DND-41 (cell line): ENCODE results near the gene DAB1.

Source experiments
- ATAC-seq: fragments of 200-7000 bp; cut with Tn5 transposase; 3 replicates; pipeline ENCODE4 v1.9.1; 2021; ENCODE audit warnings: low read depth; ENCODE audit not compliant: insufficient read depth
- DNase-seq: peaks from one replicate; pipeline ENCODE4 v3.0.0-alpha.2; 2020
- H2AFZ ChIP-seq: 2 replicates; pipeline ENCODE4 v1.6.0; 2012; ENCODE audit warnings: low read depth, low read length
- H3K27ac ChIP-seq: 2 replicates; pipeline ENCODE4 v1.5.1; 2012; ENCODE audit warnings: low read length, inconsistent platforms
- H3K27me3 ChIP-seq: fragments of 200-600 bp; sonication (generic); 2 replicates; pipeline ENCODE4 v1.6.0; 2012; ENCODE audit warnings: low read length, mild to moderate bottlenecking, inconsistent platforms; ENCODE audit not compliant: insufficient read depth, poor library complexity
- H3K36me3 ChIP-seq: 2 replicates; pipeline ENCODE4 v1.5.1; 2012; ENCODE audit warnings: low read length, inconsistent platforms; ENCODE audit not compliant: insufficient read depth
- H3K4me1 ChIP-seq: 2 replicates; pipeline ENCODE4 v1.5.1; 2012; ENCODE audit warnings: mild to moderate bottlenecking, low read length; ENCODE audit not compliant: insufficient read depth
- H3K4me2 ChIP-seq: 2 replicates; pipeline ENCODE4 v1.6.0; 2012; ENCODE audit warnings: mild to moderate bottlenecking, moderate library complexity, low read length, inconsistent platforms; ENCODE audit not compliant: insufficient read depth
- H3K4me3 ChIP-seq, 2 experiments: fragments of 200-600 bp in 1 of 2; shearing (Covaris generic) in 1 of 2; 2 replicates each; pipeline ENCODE4 v1.5.1; 2012 to 2016; ENCODE audit warnings: inconsistent platforms in 2 of 2, low read length in 2 of 2, mild to moderate bottlenecking in 2 of 2, low read depth in 1 of 2, moderate library complexity in 1 of 2
- H3K79me2 ChIP-seq: 2 replicates; pipeline ENCODE4 v1.6.0; 2012; ENCODE audit warnings: low read length, inconsistent platforms; ENCODE audit not compliant: insufficient read depth
- H3K9ac ChIP-seq: 2 replicates; pipeline ENCODE4 v1.6.0; 2012; ENCODE audit warnings: low read depth, mild to moderate bottlenecking, inconsistent platforms, low read length, moderate library complexity
- H3K9me3 ChIP-seq: 2 replicates; pipeline ENCODE4 v1.5.1; 2012; ENCODE audit warnings: low read length, moderate library complexity, mild to moderate bottlenecking, inconsistent platforms; ENCODE audit not compliant: insufficient read depth, severe bottlenecking
- H4K20me1 ChIP-seq: 2 replicates; pipeline ENCODE4 v1.6.0; 2012; ENCODE audit warnings: low read length; ENCODE audit not compliant: insufficient read depth
- CTCF ChIP-seq: IDR thresholded peaks from 2 replicates; pipeline ENCODE4 v1.5.1; 2012; ENCODE audit warnings: borderline replicate concordance, low read length, moderate library complexity, mild to moderate bottlenecking; ENCODE audit not compliant: poor library complexity, severe bottlenecking; ENCODE audit errors: extremely low read depth
- EZH2 ChIP-seq: IDR thresholded peaks from 3 replicates; pipeline ENCODE4 v1.6.1; 2012; ENCODE audit warnings: borderline replicate concordance, low read depth, mild to moderate bottlenecking, moderate library complexity, low read length, inconsistent platforms; ENCODE audit not compliant: severe bottlenecking

DAB1 gene

GRCh38 chr1:57122031-57122430, 301.8 kb downstream of the DAB1 start:
- H3K4me2 ChIP-seq, result no peak overlapping the region
- no peaks in the 10 kb centered on the region for H3K9me3 ChIP-seq
- H3K36me3 ChIP-seq, result no peaks in the 10 kb centered on the region
- no peak for DNase-seq
- H2AFZ ChIP-seq, result no peak overlapping the region
- H3K27ac ChIP-seq, result no peak overlapping the region
- no peak overlapping the region for H3K9ac ChIP-seq
- no peaks in the 10 kb centered on the region for H3K27me3 ChIP-seq
- TF ChIP-seq CTCF (no peak), EZH2 (no peak)
- no peaks in the 10 kb centered on the region for H3K4me1 ChIP-seq
- ATAC-seq, result no peak
- H3K79me2 ChIP-seq, result no peaks in the 10 kb centered on the region
- H4K20me1 ChIP-seq, result no peaks in the 10 kb centered on the region
- H3K4me3 ChIP-seq, result no peak overlapping the region

GRCh38 chr1:57118948-57119603, 304.8 kb downstream of the DAB1 start:
- no peaks in the 10 kb centered on the region for H3K27me3 ChIP-seq

DNA sequence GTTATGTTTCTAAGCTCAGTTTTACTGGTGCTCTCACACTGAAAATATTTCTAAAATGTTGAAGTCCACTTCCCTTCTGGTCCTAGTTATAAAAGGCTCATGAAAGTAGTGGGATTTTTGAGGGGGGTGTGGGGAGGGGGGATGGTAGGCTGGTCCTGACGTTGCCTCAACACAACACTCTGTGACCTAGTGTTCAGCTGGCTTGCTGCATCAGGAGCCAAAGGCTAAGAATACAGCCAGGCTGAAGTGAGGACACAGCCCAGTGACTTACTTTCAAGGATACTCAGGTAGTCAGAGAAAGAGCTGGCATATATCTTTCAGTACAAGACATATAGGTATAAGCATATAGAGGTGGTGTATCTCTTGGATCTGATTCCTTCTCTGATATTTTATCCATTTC, 306.1 kb downstream of the DAB1 start:
- Histone ChIP-seq H3K27ac (no peak overlapping the region), H3K36me3 (no peaks in the 10 kb centered on the region), H3K4me1 (no peaks in the 10 kb centered on the region), H3K4me3 (no peak overlapping the region), H3K4me2 (no peak overlapping the region), H2AFZ (no peak overlapping the region), H3K79me2 (no peaks in the 10 kb centered on the region), H3K9me3 (no peaks in the 10 kb centered on the region), H3K27me3 (no peaks in the 10 kb centered on the region), H4K20me1 (no peaks in the 10 kb centered on the region), H3K9ac (no peak overlapping the region)
- no peak for TF ChIP-seq CTCF
- TF ChIP-seq EZH2, result no peak
- DNase-seq (no peak), ATAC-seq (no peak)

More at GRCh38 chr1:57118948-57119603, 304.8 kb downstream of the DAB1 start:
- Histone ChIP-seq H3K36me3 (no peaks in the 10 kb centered on the region), H3K9me3 (no peaks in the 10 kb centered on the region), H3K79me2 (no peaks in the 10 kb centered on the region), H3K4me1 (no peaks in the 10 kb centered on the region), H3K27ac (no peak overlapping the region), H3K9ac (no peak overlapping the region), H3K4me3 (no peak overlapping the region), H3K4me2 (no peak overlapping the region), H2AFZ (no peak overlapping the region), H4K20me1 (no peaks in the 10 kb centered on the region)
- DNase-seq, result no peak
- ATAC-seq, result no peak
- TF ChIP-seq CTCF (no peak), EZH2 (no peak)

DNA sequence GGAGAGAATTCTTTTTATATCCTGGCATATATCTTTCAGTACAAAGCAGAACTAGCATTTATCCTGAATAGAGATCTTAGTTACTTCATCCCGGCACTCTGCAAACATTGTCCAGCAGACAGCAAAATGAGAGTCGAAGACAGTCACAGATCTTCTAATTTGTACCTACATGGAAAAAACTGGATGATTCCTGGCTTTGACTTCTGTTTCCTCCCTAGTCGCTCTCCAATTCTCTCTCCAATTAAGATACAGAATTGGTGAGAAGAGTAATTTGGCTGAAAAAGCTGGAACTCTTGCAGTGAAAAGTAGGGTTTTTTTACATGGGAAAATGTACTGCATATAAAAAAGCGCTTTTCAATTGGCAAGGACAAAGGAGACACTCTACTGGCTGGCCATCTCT, 307.0 kb downstream of the DAB1 start:
- DNase-seq (no peak), ATAC-seq (no peak)
- no peaks in the 10 kb centered on the region for H4K20me1 ChIP-seq
- no peaks in the 10 kb centered on the region for H3K4me1 ChIP-seq
- no peak overlapping the region for H3K4me3 ChIP-seq
- H3K9me3 ChIP-seq, result no peaks in the 10 kb centered on the region
- no peak overlapping the region for H3K9ac ChIP-seq
- no peak for TF ChIP-seq EZH2
- TF ChIP-seq CTCF, result no peak
- H3K4me2 ChIP-seq, result no peak overlapping the region
- H3K36me3 ChIP-seq, result no peaks in the 10 kb centered on the region
- H3K27ac ChIP-seq, result no peak overlapping the region
- H3K27me3 ChIP-seq, result no peaks in the 10 kb centered on the region
- no peak overlapping the region for H2AFZ ChIP-seq
- H3K79me2 ChIP-seq, result no peaks in the 10 kb centered on the region
